Liver (tissue), 9 donors: Measurements from ENCODE around the gene MBNL2. TPM values are rescaled to one million over a fixed set of nuclear protein-coding genes. Genes with fewer than 3 reads are reported as not detected.
A peak's percentile ranks its signal among the peaks of the same experiment; 100 is the strongest.

Experiments
- DNase-seq: peaks from one replicate; pipeline ENCODE4 v3.0.0-alpha.2; 2017; ENCODE audit warnings: low spot score
- H3K27ac ChIP-seq, 2 donors: one replicate each; pipeline ENCODE4 v1.7.0; 2013; ENCODE audit warnings: inconsistent platforms in 2 of 2, low read length in 2 of 2, control low read depth in 1 of 2, low read depth in 1 of 2, mild to moderate bottlenecking in 1 of 2
- H3K27me3 ChIP-seq, 4 donors: one replicate each; pipeline versions ENCODE4 v1.6.1 to v1.7.0; 2013; ENCODE audit warnings: low read length in 3 of 4, inconsistent platforms in 1 of 4, mild to moderate bottlenecking in 1 of 4, moderate library complexity in 1 of 4; ENCODE audit not compliant: control insufficient read depth in 4 of 4, insufficient read depth in 4 of 4
- H3K36me3 ChIP-seq, 4 donors: one replicate each; pipeline versions ENCODE4 v1.6.1 to v1.7.0; 2013; ENCODE audit warnings: low read length in 3 of 4, mild to moderate bottlenecking in 3 of 4, low read depth in 1 of 4, moderate library complexity in 1 of 4; ENCODE audit not compliant: control insufficient read depth in 4 of 4, insufficient read depth in 3 of 4
- H3K4me1 ChIP-seq, 4 donors: one replicate each; pipeline versions ENCODE4 v1.6.1 to v1.7.0; 2013; ENCODE audit warnings: low read length in 3 of 4, mild to moderate bottlenecking in 3 of 4, moderate library complexity in 1 of 4; ENCODE audit not compliant: control insufficient read depth in 4 of 4, insufficient read depth in 4 of 4
- H3K4me3 ChIP-seq, 3 donors: one replicate each; pipeline versions ENCODE4 v1.6.1 to v1.7.0; 2013; ENCODE audit warnings: low read length in 3 of 3, control low read depth in 1 of 3, low read depth in 1 of 3, mild to moderate bottlenecking in 1 of 3
- H3K9ac ChIP-seq, 2 donors: one replicate each; pipeline ENCODE4 v1.7.0; 2013; ENCODE audit warnings: low read length in 2 of 2, mild to moderate bottlenecking in 2 of 2, moderate library complexity in 2 of 2, control low read depth in 1 of 2, low read depth in 1 of 2
- H3K9me3 ChIP-seq, 4 donors: one replicate each; pipeline versions ENCODE4 v1.6.1 to v1.7.0; 2013; ENCODE audit warnings: low read length in 3 of 4; ENCODE audit not compliant: control insufficient read depth in 4 of 4
- ATF3 ChIP-seq: IDR thresholded peaks from 2 replicates; pipeline ENCODE4 v1.6.1; 2016; ENCODE audit warnings: antibody characterized with exemption
- CTCF ChIP-seq: fragments of 150-350 bp; IDR thresholded peaks from 2 replicates; pipeline ENCODE4 v1.5.1; 2017; ENCODE audit warnings: improper control_type of control experiment, low read depth, low read length; ENCODE audit not compliant: missing input control
- EGR1 ChIP-seq, 2 donors: IDR thresholded peaks; 2 replicates each; pipeline ENCODE4 v1.6.1; 2016 to 2018; ENCODE audit warnings: antibody characterized with exemption in 2 of 2, low read depth in 2 of 2
- FOXA1 ChIP-seq: IDR thresholded peaks from 2 replicates; pipeline ENCODE4 v1.6.1; 2016; ENCODE audit warnings: antibody characterized with exemption
- FOXA2 ChIP-seq: IDR thresholded peaks from 2 replicates; pipeline ENCODE4 v1.6.1; 2016; ENCODE audit warnings: antibody characterized with exemption
- GABPA ChIP-seq, 2 donors: IDR thresholded peaks in 1 of 2; conservative IDR thresholded peaks in 1 of 2; 2 replicates each; pipeline ENCODE4 v1.6.1; 2016; ENCODE audit warnings: antibody characterized with exemption in 2 of 2, mild to moderate bottlenecking in 1 of 2, moderate library complexity in 1 of 2
- HNF4A ChIP-seq, 2 donors: conservative IDR thresholded peaks; 2 replicates each; pipeline ENCODE4 v1.6.1; 2016; ENCODE audit warnings: antibody characterized with exemption in 2 of 2, mild to moderate bottlenecking in 2 of 2
- HNF4G ChIP-seq: IDR thresholded peaks from 2 replicates; pipeline ENCODE4 v1.6.1; 2016; ENCODE audit warnings: antibody characterized with exemption
- JUND ChIP-seq, 2 donors: IDR thresholded peaks; 2 replicates each; pipeline ENCODE4 v1.6.1; 2016; ENCODE audit warnings: antibody characterized with exemption in 2 of 2
- MAX ChIP-seq: IDR thresholded peaks from 2 replicates; pipeline ENCODE4 v1.6.1; 2016; ENCODE audit warnings: antibody characterized with exemption
- NR2F2 ChIP-seq: IDR thresholded peaks from 2 replicates; pipeline ENCODE4 v1.6.1; 2016; ENCODE audit warnings: antibody characterized with exemption
- RAD21 ChIP-seq, 2 donors: IDR thresholded peaks; 2 replicates each; pipeline ENCODE4 v1.6.1; 2016; ENCODE audit warnings: antibody characterized with exemption in 2 of 2, mild to moderate bottlenecking in 2 of 2
- REST ChIP-seq: IDR thresholded peaks from 2 replicates; pipeline ENCODE4 v1.6.1; 2016; ENCODE audit warnings: antibody characterized with exemption, mild to moderate bottlenecking
- RXRA ChIP-seq, 2 donors: IDR thresholded peaks; 2 replicates each; pipeline ENCODE4 v1.6.1; 2017 to 2018; ENCODE audit warnings: antibody characterized with exemption in 2 of 2, mild to moderate bottlenecking in 1 of 2
- SP1 ChIP-seq: IDR thresholded peaks from 2 replicates; pipeline ENCODE4 v1.6.1; 2018; ENCODE audit warnings: antibody characterized with exemption, mild to moderate bottlenecking
- TAF1 ChIP-seq: conservative IDR thresholded peaks from 2 replicates; pipeline ENCODE4 v1.6.1; 2016; ENCODE audit warnings: antibody characterized with exemption, mild to moderate bottlenecking
- YY1 ChIP-seq: IDR thresholded peaks from 2 replicates; pipeline ENCODE4 v1.6.1; 2016; ENCODE audit warnings: antibody characterized with exemption, mild to moderate bottlenecking
- ZBTB33 ChIP-seq: IDR thresholded peaks from 2 replicates; pipeline ENCODE4 v1.6.1; 2016; ENCODE audit warnings: antibody characterized with exemption
- WGBS: extraction: QIAGEN DNeasy Blood & Tissue Kit; methylation state at CpG from one replicate; pipeline ENCODE4 v1.1.7; 2013; 5-methylcytosine and 5-hydroxymethylcytosine counted together
- polyA plus RNA-seq, 2 donors: library from polyadenylated mRNA; stranded (reverse) in 1 of 2; unstranded in 1 of 2; fragments of 200-250 nt in 1 of 2; fragments of >200 nt in 1 of 2; fragmentation: Nextera tagmentation in 1 of 2; extraction: Ambion mirVana in 1 of 2; gene quantifications; one replicate each; pipeline versions ENCODE4 v1.2.1 to v1.2.3, GENCODE V29; 2013 to 2015
- total RNA-seq, 2 donors: library from RNA; depleted of rRNA; stranded (reverse); fragments of >200 nt; gene quantifications; one replicate each; pipeline ENCODE4 v1.2.3, GENCODE V29; 2014
- donor health status: healthy.
- donor health status: healthy.
- donor health status: healthy.
- donor health status: healthy.
- donor health status: healthy.

The MBNL2 gene
- total and polyA plus RNA-seq, 4 donors: 16.0 to 49.6 (median 36.8) TPM

GRCh38 chr13:97256343-97256783 lies 34.2 kb downstream of the MBNL2 start (continued):
- TF ChIP-seq MAX: peak; percentile 60
- peak; percentile 76 for TF ChIP-seq NR2F2
- no peak for TF ChIP-seq TAF1
- TF ChIP-seq RXRA (IDR thresholded peaks at IDR 0.05): peak; percentile 68 to 91
- no peak for TF ChIP-seq HNF4G
- TF ChIP-seq RAD21 (IDR thresholded peaks at IDR 0.05): peak; percentile 47 to 50
- no peak for TF ChIP-seq FOXA1

- peak; percentile 89 for TF ChIP-seq FOXA2
- no peak for TF ChIP-seq ATF3
- peak in 1 of 2 donors; percentile 33 for TF ChIP-seq RXRA (IDR thresholded peaks at IDR 0.05)
- peak; percentile 26 for TF ChIP-seq MAX
- TF ChIP-seq HNF4G: no peak
- no peak for TF ChIP-seq SP1
- TF ChIP-seq JUND (IDR thresholded peaks at IDR 0.05): peak in 1 of 2 donors; percentile 45
- TF ChIP-seq GABPA (IDR thresholded peaks at IDR 0.05 in 1 of 2, conservative IDR thresholded peaks at IDR 0.05 in 1 of 2): peak in 1 of 2 donors; percentile 29
- TF ChIP-seq ZBTB33: peak; percentile 42
- TF ChIP-seq YY1: peak; percentile 12
- TF ChIP-seq FOXA1: peak; percentile 78
- peak; percentile 70 to 79 for TF ChIP-seq HNF4A (conservative IDR thresholded peaks at IDR 0.05)
- no peak for TF ChIP-seq CTCF
- peak in 1 of 2 donors; percentile 57 for TF ChIP-seq EGR1 (IDR thresholded peaks at IDR 0.05; ENCODE audit: low read depth in 2 of 2)
- no peak for TF ChIP-seq TAF1
- TF ChIP-seq REST: peak; percentile 40
- TF ChIP-seq RAD21 (IDR thresholded peaks at IDR 0.05): no peak
- no peak for TF ChIP-seq NR2F2
- Histone ChIP-seq H3K4me3 (no peak overlapping the region), H3K9ac (no peak overlapping the region), H3K27me3 (no peaks in the 10 kb centered on the region), H3K36me3 (no peaks in the 10 kb centered on the region), H3K9me3 (no peaks in the 10 kb centered on the region), H3K27ac (peak overlapping the region; percentile 77 to 85), H3K4me1 (peaks cover 20 to 66% (median 46%) of the 10 kb centered on the region in 4 donors)
- WGBS: 65% methylated on average over 6 of the region's 6 CpGs
- no peak for DNase-seq
Observed at GRCh38 chr13:97257228-97257755, 35.2 kb downstream of the MBNL2 start.
